ENCODE results near the gene CREBBP.
A peak's percentile ranks its signal among the peaks of the same experiment; 100 is the strongest.

CREBBP gene

GRCh38 chr16:3854750-3855541, 25.6 kb downstream of the CREBBP start:
- DNase-seq: peak; percentile 52 to 69

GRCh38 chr16:3850544-3850899, 30.0 kb downstream of the CREBBP start:
- no peak for DNase-seq

GRCh38 chr16:3849751-3850543, 30.6 kb downstream of the CREBBP start:
- DNase-seq: no peak

GRCh38 chr16:3846595-3847091, 33.9 kb downstream of the CREBBP start:
- DNase-seq: no peak

GRCh38 chr16:3846087-3846486, 34.4 kb downstream of the CREBBP start:
- no peak for DNase-seq

- peak in 1 of 2 donors; percentile 33 for DNase-seq
Observed at GRCh38 chr16:3842994-3843393, 37.5 kb downstream of the CREBBP start.

- DNase-seq: no peak
Observed at GRCh38 chr16:3841729-3842508, 38.6 kb downstream of the CREBBP start.

- no peak for DNase-seq
Observed at GRCh38 chr16:3839402-3840184, 40.9 kb downstream of the CREBBP start.

- DNase-seq: no peak
Observed at GRCh38 chr16:3838600-3839401, 41.7 kb downstream of the CREBBP start.

- DNase-seq: no peak
Observed at GRCh38 chr16:3837851-3838586, 42.5 kb downstream of the CREBBP start.

- no peak for DNase-seq
Observed at GRCh38 chr16:3836641-3837040, 43.9 kb downstream of the CREBBP start.

- DNase-seq: no peak
Observed at GRCh38 chr16:3835089-3835602, 45.4 kb downstream of the CREBBP start.

- no peak for DNase-seq
Observed at GRCh38 chr16:3832668-3833067, 47.8 kb downstream of the CREBBP start.

GRCh38 chr16:3830625-3831254, 49.8 kb downstream of the CREBBP start:
- no peak for DNase-seq

GRCh38 chr16:3829631-3830536, 50.6 kb downstream of the CREBBP start:
- no peak for DNase-seq

- no peak for DNase-seq
Observed at GRCh38 chr16:3825940-3826339, 54.6 kb downstream of the CREBBP start.

- no peak for DNase-seq
Observed at GRCh38 chr16:3825103-3825502, 55.4 kb downstream of the CREBBP start.

- DNase-seq: no peak
Observed at GRCh38 chr16:3824121-3824795, 56.3 kb downstream of the CREBBP start.
